GM18870 (cell line): Measurements from ENCODE around the gene NAT16.
"Not testable (repeated sequence)": the region's sequence is repeated elsewhere in the genome, so short reads cannot be mapped to it uniquely, and the experiment has no call there.

Experiments used
- ATAC-seq: cut with Tn5 transposase; IDR thresholded peaks from one replicate; pipeline ENCODE4 v1.9.1; 2021; ENCODE audit warnings: moderate library complexity; ENCODE audit not compliant: unreplicated experiment

The NAT16 gene

DNA sequence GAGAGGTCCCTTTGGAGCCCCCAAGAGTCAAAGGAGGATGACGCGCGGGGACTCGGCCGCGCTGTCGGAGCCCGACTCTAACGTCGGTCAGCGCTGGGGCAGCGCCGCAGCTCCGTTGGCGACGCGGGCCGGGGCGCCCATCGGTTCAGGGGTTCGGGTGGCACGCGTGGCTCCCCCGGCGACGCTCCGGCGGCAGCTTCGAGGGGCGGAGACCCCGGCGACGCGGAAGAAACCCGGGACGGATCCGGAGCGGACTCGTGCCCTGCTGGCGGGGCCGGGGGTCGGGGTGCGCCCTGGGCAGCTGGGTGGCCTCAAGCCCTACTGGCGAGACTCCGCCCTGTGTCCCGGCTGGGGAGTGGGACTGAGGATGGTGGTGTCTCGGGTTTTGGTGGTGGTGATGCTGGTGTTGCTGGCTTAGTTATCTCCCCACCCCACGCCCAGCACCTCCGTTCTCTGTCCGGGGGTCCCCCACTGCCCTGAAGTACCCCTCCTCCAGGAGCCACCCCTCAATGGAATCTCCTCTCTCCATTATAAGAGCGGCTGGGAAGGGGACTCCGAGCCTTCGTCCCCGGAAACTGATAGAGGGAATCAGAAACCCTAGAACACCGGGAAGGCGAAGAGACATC, at the start of gene NAT16:
TSS of gene NAT16 (minus strand) at position 164 of the 626 bp plus-strand sequence. CDS start 5,486 bp downstream, outside the sequence.
- no peak for ATAC-seq

DNA sequence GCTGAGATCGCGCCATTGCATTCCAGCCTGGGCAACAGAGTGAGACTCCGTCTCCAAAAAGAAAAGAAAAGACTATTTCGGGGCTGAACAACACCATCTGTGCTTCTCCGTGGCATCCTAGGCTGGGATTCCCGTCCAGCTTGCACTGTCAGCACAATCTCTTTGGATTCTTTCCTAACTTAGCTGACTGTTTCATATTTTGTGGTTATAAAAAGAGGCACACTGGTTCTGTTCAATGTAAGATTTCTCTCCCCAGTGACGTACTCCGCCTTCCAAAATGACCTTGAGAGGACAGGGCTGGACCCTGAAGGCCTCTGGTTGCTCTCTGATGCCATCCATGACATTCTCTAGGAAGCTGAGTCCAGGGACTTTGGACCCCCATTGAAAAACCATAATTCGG, 46.6 kb upstream of the NAT16 start:
- ATAC-seq, result no peak

DNA sequence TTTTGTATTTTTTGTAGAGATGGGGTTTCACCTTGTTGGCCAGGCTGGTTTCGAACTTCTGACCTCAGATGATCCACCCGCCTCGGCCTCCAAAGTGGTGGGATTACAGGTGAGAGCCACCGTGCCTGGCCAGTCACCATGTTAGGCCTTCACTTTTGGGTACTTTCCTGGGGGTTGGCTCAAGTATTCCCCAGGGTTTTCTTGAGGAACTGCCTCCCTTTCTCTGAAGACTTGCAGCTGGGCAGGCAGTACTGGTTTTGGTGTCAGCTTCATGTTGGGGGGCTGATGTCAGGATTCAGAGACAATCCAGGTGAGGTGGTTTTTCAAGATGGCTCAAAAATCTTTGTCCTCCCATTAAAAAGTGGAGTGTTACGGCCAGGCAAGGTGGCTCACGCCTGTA, 45.6 kb upstream of the NAT16 start:
- ATAC-seq, result no peak

DNA sequence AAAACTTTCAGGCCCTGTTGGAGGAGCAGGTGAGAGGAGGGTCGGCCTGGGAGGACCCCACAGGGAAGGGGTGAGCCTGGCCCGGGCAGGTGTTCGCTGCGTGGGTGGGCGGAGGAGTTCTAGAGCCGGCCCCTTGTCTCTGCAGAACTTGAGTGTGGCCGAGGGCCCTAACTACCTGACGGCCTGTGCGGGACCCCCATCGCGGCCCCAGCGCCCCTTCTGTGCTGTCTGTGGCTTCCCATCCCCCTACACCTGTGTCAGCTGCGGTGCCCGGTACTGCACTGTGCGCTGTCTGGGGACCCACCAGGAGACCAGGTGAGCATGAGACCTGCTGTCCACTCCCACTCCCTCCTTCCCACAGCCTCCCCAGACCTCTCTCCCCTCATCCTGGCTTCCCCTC, 43.4 kb upstream of the NAT16 start:
- no peak for ATAC-seq

DNA sequence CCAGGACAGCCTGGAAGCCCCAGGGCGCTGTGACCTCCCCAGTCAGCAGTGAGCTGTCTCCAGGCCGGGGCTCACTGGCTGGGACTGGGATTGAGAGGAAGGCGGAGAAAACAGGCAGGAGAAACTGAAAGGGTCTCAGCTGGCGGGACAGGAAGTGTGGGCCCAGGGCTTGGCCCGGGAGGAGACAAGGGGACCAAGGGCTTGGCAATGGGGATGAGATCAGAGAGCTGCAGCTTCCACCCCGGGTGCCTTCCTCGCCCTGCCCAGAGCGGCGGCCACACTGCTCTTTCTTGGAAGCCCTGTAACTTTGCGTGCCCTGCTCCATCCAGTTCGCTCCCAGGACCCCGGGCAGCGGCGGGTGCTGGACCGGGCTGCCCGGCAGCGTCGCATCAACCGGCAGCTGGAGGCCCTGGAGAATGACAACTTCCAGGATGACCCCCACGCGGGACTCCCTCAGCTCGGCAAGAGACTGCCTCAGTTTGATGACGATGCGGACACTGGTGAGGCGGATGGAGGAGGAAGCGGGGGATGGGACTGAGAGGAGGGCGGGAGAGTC, 42.3 kb upstream of the NAT16 start:
- no peak for ATAC-seq

DNA sequence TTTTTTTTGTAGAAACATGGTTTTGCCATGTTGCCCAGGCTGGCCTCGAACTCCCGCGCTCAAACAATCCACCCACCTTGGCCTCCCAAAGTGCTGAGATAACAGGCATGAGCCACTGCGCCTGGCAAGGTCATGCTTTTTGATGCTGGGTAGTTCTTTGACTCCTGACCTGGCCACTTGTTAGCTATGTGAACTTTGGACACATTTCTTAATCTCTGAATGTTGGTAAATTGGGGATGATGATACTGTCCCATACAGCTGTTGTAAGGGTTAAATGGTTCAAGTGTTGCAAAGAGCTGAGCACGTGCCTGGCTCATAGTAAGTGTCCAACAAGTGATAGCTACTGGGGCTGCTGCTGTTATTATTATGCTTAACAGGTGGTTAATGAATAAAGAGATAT, 40.2 kb upstream of the NAT16 start:
- ATAC-seq, result no peak

DNA sequence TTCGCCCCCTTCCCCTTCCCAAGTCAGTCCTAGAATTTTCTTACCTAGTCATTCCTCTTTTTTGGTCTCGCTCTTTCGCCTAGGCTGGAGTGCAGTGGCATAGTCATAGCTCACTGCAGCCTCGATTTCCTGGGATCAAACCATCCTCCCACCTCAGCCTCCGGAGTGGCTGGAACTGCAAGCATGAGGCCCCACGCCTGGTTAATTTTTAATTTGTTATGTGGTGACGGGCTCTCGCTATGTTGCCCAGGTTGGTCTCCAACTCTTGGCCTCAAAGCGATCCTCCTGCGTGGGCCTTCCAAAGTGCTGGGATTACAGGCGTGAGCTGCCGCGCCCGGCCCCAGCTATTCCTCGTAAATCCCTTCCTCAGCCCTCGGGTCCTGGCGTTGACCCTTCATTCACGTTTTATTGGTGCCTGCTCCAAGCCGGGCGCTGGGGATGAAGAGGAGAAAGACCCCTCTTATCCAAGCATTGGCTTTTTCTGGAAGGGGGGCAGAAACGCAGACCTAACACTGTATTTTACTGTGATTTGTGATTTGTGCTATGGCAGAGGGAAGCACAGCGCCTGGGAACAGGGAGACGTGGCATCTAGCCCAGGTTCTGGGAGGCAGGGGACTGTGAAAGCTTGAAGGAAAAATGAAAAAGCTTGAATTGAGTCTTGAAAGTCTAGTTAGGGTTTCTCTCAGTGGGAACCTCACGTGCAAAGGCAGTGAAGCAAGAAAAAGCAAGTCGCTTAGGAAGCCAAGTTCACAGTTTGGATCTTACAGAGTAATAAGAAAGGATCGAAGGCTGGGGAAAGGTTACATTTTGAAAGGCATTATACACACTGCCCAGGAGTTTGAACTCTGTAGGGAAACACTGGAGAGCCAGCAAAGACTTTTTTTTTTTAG, 38.4 kb upstream of the NAT16 start:
- peak; percentile 23 for ATAC-seq

DNA sequence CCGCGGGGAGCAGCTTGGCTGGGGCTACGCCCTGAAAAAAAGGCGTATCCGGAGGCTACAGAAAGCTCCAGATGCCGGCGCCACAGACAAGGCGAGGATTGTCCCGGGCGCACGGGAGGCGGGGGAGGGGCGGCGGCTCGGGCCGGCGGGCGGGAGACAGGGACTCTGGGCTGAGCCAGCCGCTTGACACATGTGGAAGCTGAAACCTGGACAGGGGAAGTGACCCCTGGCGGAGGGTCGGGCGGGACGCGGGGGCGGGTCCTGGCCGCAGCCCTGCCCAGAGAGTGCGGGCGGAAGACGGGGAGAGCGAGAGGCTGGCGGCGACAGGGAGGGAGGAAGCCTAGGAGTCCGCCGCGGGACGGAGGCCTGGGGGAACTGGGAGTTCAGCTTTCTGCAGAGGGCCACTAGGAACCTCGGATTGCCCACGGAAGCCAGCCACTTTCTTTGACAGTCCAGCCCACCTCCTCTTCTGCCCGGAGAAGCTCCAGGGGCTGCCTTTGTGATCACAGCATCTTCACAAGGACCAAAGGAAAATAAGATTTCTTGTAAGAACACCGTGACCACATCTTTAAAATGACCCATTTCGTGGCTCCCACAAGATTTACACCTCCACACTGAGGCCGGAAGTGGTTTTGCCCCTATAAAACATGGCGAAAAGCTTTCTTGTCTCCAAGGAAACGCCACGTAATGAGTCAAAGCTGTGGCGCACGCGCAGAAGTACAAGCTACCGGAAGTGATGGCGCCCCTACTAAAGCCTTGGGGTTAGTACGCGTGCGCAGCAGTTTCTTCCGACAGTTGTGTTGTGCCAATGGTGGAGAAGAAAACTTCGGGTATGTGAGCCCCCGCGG, 37.5 kb upstream of the NAT16 start, which contains the start of the genes PLOD3 and ZNHIT1:
TSS of gene PLOD3 (minus strand) at position 194 of the 848 bp plus-strand sequence. CDS start 307 bp downstream, outside the sequence.
TSS of gene ZNHIT1 (plus strand) at position 778 of the 848 bp plus-strand sequence. CDS start at position 809, 31 bp downstream.
- ATAC-seq, result peak; percentile 62

DNA sequence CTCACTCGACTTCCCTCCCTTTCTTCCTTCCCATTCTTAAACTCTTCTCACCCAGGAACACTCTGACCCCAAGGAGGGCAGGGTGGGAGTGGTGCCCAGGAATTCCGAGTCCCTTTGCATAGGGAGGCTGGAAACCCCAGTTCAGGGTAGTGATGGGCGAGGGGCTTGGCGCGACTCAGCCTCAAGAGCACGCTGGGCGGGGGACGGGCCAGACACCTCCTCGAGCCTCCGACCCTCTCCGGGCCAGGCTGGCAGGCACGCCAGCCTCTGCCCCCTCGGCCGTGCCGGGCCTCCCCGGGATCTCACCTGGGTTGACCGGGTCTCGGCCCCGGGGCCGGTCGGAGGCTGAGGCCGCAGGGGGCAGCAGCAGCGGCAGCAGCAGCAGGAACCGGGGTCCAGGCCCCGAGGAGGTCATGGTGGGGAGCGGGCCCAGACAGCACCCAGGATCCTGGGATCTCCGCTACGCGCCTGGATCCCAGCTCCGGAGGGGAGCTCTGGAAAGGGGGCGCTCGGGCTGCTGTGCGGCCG, 36.8 kb upstream of the NAT16 start:
- ATAC-seq, result no peak

DNA sequence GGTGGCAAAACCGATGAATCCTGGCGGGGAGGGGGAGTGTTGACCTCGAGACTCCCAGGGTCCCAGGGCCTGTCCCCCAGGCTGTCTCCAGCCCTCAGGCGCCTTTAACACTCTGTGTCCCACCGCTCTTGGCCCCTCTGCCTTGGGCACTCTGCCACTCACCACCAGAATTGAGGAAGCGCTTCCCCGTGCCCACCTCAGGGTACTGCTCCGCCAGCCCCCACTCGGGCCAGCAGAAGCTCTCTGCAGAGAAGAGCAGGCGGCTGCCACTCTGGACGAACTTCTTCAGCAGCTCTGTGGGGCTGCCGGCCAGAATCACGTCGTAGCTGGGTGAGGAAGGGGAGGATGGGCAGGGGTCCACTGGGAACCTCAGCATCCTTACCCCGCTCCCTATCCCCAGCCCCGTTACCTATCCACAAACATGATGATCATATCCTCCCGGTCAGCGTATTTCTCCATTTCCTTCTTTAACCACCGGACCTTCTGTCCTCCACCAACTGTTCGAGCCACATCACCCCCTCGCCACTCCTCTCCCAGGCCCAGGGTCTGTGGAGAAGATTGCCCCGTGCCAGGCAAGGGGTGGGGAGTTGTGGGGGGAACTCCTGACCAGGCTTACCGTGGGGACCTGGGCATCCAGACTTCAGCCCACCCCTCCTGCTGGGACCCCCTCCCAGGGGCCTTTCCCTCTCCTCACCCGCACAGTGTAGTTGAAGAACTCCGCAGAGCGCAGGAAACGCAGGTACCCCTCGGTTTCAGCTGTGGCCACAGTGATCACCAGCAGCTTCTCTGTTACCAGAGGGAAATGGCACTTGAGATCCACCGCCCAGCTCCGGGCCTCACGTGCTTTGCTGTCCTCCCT, 36.1 kb upstream of the NAT16 start:
- no peak for ATAC-seq

DNA sequence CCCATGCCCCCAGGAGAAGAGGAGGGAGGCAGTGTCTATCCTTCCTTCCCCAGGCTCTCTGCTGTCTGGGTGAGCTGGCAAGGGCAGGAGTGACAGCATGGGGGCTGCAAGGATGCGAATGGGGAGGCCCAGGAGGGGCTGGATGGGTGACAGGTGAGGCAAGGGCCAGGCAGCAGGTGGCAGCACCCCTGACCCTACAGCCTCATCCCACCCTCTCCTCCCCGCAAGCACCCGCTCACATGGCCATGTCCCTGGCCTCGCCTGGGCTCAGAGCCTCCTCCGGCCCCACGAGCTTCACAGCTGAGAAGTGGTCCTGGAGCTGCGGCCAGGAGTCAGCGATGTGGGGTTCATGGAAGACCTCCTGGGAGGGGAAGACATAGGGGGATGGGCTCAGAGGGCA, 31.9 kb upstream of the NAT16 start:
- ATAC-seq, result no peak

DNA sequence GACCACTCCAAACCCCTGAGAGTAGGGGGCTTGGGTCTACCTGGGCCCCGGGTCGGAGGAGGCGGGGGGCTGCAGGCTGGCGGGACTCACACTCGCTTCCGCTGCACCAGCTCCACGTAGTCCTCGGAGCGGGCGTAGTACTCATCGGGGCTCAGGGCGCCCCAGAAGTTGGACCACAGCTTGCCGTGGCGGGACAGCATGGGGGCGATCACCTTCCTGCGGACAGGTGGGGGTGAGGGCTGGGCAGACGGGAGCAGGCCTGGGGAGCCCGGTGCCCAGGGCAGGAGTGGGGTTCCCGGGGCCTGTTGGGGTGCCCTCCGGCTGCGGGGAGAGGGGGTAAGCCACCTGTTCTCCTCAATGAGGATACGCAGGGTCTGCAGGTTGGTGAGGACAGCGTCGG, 31.4 kb upstream of the NAT16 start:
- ATAC-seq, result no peak

DNA sequence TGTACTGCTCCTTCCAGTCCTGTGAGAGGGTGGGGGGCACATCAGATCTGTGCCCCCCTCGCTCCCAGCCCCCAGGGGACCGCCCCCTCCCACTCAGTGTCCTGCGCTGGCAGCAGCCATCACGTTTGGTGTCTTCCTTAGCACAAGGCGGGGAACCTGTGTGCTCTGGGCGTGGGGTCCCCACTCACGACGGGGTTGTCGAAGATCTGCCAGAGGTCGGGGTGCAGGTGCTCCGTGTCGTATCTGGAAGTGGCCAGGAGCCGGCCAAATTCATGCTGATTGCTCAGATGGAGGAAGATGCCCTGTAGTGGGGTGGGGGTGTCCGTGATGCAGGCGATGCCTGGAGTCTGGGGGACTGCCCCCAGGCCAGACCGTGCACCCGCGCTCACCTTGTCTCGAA, 30.1 kb upstream of the NAT16 start:
- no peak for ATAC-seq

DNA sequence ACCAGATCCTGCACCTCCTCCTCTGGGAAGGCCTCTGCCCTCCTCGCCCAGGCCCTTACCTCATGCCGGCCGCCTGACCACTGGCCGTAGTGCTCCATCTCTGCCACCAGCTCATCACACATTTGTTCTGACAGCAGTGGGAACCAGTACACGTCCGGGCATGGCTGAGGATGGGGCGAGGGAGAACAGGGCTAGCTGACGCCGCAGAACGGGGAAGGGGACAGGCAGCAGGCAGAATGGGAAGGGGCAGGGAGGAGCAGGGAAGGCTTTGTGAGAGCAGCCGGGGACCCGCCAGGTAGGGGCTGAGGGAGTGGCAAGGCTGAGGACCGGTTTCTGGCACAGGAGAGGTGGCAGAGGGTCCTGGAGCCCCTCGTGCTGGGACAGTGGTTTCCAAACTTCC, 28.7 kb upstream of the NAT16 start:
- ATAC-seq, result no peak

DNA sequence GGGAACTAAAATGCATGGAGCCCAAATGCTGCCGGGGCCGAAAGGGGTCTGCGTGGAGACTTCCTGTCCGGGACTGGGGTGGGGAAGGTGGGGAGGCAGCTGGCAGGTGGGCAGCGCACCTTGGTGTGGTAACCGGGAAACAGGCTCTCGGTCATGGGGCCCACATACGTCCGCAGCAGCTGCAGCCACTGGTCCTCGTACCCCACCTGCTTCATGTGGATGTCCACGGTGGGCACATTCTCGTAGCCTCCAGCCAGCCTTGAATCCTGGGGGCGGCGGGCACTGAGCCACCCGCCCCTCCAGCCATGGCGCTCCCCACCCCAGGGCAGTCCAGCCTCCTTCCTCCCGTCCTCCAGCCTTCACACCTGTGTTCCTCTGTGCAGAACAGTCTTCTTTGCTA, 27.4 kb upstream of the NAT16 start:
- ATAC-seq, result no peak

DNA sequence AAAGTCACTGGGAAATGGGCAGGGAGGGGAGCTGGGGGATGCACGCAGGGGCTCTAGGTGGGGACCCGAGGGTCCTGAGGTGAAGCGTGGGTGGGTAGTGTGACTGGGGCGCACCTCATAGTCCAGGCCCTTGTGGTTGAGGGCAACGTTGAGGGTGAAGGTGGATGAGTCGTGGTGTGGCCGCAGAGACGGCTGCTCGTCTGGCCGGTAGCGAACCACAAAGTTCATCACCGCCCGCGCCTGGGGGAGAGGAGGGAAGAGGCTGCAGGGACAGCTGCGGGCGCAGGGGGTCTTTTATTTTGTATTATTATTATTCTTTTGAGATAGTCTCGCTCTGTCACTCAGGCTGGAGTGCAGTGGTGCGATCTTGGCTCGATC, 26.6 kb upstream of the NAT16 start:
- ATAC-seq, result no peak

DNA sequence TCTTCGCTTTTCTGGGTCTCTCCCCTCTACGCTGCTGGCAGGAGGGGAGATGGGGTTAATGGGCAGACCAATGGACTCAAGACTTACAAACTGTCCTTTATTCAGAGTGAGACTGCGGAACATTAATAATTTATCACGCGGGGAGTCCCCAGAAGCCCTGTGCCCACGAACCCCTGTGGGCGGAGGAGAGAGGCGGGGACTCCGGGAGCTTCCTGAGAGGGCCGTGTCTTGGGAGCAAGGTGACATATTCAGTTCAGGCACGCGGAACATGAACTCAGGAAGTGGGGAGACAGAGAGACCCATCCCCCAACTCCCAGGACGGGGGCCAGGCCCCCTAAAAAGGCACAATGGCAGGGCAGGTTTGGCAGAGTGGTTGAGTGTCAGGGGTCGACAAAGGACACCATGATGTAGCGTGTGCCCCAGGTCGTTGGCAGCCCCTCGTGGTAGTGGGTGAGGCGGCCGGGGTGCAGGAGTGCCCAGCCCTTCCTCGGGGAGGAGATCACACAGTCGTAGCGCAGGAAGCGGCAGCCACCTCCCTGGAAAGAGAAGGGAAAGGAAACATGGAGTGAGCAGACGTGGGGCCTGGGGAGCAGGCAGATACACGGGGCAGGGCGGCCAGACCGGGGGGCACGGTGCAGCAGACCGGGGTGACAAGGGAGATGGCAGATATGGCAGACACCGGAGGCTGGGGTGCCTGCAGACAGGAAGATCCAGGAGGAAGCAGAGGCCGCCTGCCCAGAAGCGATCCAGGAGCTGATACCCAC, 26.0 kb upstream of the NAT16 start:
- no peak for ATAC-seq

DNA sequence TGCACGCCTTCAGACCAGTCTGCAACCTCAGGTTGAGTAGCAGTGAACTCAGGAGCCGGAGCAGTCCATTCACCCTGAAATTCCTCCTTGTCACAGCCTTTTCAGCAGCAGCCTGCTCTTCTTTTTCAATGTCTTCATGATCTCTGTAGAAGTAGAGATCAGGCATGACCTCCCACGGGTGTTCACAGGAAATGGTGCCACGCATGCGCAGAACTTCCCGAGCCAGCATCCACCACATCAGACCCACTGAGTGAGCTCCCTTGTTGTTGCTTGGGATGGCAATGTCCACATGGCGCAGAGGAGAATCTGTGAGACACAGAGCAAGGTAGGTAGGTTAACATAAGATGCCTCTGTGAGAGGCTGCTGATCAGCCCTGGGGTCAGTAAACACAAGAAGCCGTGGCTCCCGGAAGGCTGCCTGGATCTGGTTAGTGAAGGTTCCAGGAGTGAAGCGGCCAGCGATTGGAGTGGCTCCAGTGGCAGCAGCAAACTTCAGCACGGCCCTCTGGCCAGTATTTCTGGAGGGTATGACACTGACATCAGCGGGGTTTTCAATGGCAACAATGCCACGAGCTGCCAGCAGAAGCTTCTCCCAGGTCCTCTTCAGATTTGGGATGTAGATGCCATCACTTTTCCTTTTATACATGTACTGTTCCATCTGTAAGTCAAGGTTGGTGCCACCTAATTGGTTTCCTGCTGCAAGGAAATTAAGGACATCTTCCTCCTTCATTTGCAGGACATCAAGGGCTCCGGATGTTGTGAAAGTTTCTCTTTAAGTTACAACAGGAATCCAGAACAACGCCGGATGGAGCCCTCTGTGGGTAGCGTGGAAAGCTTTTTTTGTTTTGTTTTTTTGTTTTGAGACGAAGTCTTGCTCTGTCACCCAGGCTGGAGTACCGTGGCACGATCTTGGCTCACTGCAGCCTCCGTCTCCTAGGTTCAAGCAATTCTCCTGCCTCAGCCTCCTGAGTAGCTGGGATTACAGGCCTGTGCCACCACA, 23.9 kb upstream of the NAT16 start:
- ATAC-seq, result not testable (repeated sequence)
